ENCODE data around the gene KIAA0319L. TPM values are rescaled to one million over a fixed set of nuclear protein-coding genes. Genes with fewer than 3 reads are reported as not detected.

KIAA0319L gene
- total and polyA plus RNA-seq, 12 donors: 26.5 to 278 (median 76.8) TPM

DNA sequence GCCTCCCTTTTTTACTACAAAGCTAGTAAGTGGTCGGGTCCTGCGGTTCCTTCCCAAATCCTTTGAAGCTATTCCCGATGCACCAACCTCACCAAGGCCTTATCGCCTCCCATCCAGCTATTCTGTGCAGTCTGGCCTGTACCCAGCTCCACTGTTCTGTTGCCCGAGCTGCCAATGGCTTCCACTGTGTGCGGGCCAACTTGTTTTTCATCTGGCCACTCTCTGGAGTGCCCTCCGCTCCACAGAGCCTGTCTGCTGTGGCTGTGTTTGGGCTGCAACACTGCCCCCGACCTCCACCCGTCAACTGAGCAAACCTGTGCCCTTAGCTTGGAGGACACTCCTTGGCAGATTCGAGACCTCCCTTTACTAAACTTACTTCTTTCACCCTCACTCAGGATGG lies 125.0 kb downstream of the KIAA0319L start:
- 94 to 97% (median 96%) methylated on average over 10 of the region's 10 CpGs for WGBS, 4 donors
- Histone ChIP-seq H3K27me3 (no peaks in the 10 kb centered on the region), H3K27ac (no peak overlapping the region), H3K4me1 (replicated peaks in 1 of 2) (no peaks in the 10 kb centered on the region), H3K36me3 (replicated peaks in 1 of 2) (peaks cover 0 to 36% of the 10 kb centered on the region in 2 donors), H3K9me3 (replicated peaks in 1 of 3) (no peaks in the 10 kb centered on the region), H3K4me3 (no peak overlapping the region)
- DNase-seq: no peak
- intact Hi-C loops (cut with DNase I): no loop called here
- TF ChIP-seq, protein P1, sequence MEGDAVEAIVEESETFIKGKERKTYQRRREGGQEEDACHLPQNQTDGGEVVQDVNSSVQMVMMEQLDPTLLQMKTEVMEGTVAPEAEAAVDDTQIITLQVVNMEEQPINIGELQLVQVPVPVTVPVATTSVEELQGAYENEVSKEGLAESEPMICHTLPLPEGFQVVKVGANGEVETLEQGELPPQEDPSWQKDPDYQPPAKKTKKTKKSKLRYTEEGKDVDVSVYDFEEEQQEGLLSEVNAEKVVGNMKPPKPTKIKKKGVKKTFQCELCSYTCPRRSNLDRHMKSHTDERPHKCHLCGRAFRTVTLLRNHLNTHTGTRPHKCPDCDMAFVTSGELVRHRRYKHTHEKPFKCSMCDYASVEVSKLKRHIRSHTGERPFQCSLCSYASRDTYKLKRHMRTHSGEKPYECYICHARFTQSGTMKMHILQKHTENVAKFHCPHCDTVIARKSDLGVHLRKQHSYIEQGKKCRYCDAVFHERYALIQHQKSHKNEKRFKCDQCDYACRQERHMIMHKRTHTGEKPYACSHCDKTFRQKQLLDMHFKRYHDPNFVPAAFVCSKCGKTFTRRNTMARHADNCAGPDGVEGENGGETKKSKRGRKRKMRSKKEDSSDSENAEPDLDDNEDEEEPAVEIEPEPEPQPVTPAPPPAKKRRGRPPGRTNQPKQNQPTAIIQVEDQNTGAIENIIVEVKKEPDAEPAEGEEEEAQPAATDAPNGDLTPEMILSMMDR (IDR thresholded peaks at IDR 0.05): no peak
- TF ChIP-seq POLR2A (IDR thresholded peaks at IDR 0.05): no peak

DNA sequence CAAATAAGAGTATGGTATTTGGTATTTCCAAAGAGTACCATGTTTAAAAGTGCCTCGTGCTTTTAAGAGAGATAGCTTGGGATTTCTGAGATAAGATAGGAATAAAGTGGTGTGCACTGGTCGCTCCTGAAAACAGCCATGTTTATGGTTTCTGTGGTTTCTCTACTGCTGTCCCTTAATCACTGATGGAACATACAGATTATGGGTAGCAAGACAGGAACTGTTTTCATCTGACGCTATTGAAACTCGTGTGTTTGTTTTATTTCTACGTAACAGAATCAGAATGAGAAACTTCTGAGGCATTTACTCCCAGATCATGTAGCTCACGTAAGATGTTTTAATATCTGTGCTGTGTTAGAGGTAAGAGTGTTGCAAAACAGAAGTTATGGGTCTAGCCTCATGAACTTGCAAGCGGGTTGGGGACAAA lies 126.0 kb downstream of the KIAA0319L start:
- Histone ChIP-seq H3K36me3 (replicated peaks in 1 of 2) (peaks cover 0 to 27% of the 10 kb centered on the region in 2 donors), H3K4me1 (replicated peaks in 1 of 2) (no peaks in the 10 kb centered on the region), H3K27ac (no peak overlapping the region), H3K27me3 (no peaks in the 10 kb centered on the region), H3K9me3 (replicated peaks in 1 of 3) (no peaks in the 10 kb centered on the region), H3K4me3 (no peak overlapping the region)
- TF ChIP-seq, protein P1 (IDR thresholded peaks at IDR 0.05): no peak
- TF ChIP-seq POLR2A (IDR thresholded peaks at IDR 0.05): no peak
- 82 to 88% (median 86%) methylated on average over 7 of the region's 7 CpGs for WGBS, 4 donors
- DNase-seq: no peak
- intact Hi-C loops (cut with DNase I): no loop called here

DNA sequence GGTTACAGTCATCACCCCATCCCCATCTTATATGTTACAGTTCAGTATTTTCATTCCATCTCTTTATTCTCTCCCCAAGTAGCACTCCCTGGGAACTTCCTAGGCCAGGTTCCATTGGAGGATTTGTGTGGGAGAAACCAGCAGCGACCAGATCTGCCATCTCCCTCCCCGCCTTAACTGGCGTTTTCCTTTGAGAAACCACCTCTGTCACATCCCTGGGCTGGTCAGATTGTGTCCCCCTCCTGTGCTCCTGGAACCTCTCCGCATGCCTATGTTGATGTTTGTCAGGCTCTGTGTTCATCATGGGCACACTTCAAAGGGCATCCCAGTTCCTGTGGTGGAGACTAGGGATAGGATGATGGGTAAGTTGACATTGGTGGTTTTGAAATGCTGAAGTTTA lies 126.4 kb downstream of the KIAA0319L start:
- H3K9me3 ChIP-seq (replicated peaks in 1 of 3): no peaks in the 10 kb centered on the region
- DNase-seq: no peak
- H3K27ac ChIP-seq: no peak overlapping the region
- WGBS, 4 donors: 91 to 98% (median 97%) methylated on average over 4 of the region's 4 CpGs
- intact Hi-C loops (cut with DNase I): no loop called here
- no peaks in the 10 kb centered on the region for H3K4me1 ChIP-seq (replicated peaks in 1 of 2)
- H3K36me3 ChIP-seq (replicated peaks in 1 of 2): peaks cover 0 to 22% of the 10 kb centered on the region in 2 donors
- TF ChIP-seq, protein P1 (IDR thresholded peaks at IDR 0.05): no peak
- no peak for TF ChIP-seq POLR2A (IDR thresholded peaks at IDR 0.05)
- no peak overlapping the region for H3K4me3 ChIP-seq
- no peaks in the 10 kb centered on the region for H3K27me3 ChIP-seq

DNA sequence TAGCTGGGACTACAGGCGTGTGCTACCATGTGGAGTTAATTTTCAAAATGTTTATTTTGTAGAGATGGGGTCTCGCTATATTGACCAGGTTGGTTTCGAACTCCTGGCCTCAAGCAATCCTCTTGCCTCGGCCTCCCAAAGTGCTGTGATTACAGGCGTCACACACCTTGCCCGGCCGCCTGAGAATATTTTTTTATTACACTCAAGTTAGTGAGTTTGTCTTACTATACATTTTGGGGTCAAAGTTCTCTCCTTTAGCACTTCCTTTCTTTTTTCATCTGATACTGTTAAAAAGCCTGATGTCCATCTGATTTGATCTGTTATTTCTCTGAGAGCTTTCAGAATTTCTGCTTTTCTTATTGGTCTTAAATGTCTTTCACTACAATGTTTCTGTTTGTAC lies 128.8 kb downstream of the KIAA0319L start:
- Histone ChIP-seq H3K36me3 (replicated peaks in 1 of 2) (peaks cover 0 to 6% of the 10 kb centered on the region in 2 donors), H3K4me1 (replicated peaks in 1 of 2) (no peaks in the 10 kb centered on the region), H3K9me3 (replicated peaks in 1 of 3) (no peaks in the 10 kb centered on the region), H3K27ac (no peak overlapping the region), H3K4me3 (no peak overlapping the region), H3K27me3 (no peaks in the 10 kb centered on the region)
- TF ChIP-seq, protein P1 (IDR thresholded peaks at IDR 0.05): no peak
- TF ChIP-seq POLR2A (IDR thresholded peaks at IDR 0.05): no peak
- WGBS, 4 donors: 92 to 99% (median 98%) methylated on average over 7 of the region's 7 CpGs
- intact Hi-C loops (cut with DNase I): no loop called here
- no peak for DNase-seq
